NK-92 treated with Interleukin-12 subunit alpha and Interleukin-12 subunit beta, amount 100 ng/mL, for 24 hours (cell line): ENCODE results near the gene PCSK6.
"Not testable (repeated sequence)": the region's sequence is repeated elsewhere in the genome, so short reads cannot be mapped to it uniquely, and the experiment has no call there.

Source experiments
- DNase-seq: peaks from one replicate; lab custom pipeline; 2025; lab: John Stamatoyannopoulos, UW

PCSK6 gene

GRCh38 chr15:101355678-101356464 is 133.6 kb downstream of the PCSK6 start:
- no peak for DNase-seq

- DNase-seq = no peak
Observed at GRCh38 chr15:101354891-101355623, 134.4 kb downstream of the PCSK6 start.

GRCh38 chr15:101353240-101353639 is 136.3 kb downstream of the PCSK6 start:
- no peak for DNase-seq

DNA sequence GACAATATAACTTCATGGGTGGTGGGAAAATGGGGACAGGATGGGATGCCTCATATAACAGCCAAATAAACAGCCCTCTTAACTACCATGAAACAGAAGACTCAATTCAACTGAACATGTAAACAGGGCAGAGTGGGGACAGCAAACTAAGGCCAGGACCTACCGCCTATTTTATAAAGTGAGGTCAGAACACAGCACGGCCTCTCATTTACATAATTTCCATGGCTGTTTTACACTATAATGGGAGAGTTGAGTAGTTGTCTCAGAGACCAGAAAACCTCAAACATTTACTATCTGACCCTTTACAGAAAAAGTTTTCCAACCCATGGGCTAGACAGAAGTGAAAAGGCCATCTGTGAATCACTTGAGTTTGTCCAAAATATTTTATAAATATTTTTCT is 137.8 kb downstream of the PCSK6 start:
- no peak for DNase-seq

DNA sequence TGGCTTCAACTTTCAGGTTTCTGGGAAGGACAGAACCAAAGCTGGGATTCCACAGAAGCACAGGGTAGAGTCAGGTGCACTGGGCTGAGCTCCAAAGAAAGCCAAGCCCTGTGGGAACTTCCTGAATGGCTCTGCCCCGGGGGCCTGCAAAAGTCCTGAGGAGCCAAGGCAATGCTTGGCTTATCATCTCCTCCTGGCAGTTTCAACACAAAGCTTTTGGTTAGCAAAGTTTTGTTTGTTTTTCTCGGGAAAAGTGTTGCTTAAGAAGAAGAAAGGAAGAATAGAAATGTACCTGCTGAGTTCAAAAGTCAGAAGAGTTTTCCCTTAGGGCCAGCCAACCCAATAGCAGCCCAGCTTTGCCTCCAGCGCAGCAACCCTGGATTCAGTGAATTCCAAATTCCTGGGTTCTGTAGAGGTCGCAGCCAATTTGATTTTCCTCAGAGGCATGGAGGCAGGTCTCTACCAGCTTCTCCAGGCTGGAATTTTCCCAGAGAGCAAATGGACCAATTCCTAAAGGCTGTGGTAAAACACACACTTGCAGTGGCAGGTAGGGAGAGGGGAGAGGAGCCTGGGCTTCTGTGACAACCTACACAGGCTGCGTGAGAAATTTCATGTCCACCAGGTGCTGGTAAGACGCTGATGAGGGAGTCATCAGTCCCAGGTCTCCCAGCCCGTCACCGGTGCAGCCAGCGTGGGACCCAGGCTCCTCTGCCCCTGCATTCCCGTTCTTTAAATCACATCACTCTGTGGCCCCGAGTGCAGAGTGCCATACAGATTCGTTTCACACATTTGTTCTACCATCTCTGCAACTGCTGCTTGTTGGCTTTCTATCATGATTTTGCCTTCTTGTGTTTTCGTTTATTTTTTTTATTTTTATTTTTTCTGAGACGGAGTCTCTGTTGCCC is 140.2 kb downstream of the PCSK6 start:
- no peak for DNase-seq

DNA sequence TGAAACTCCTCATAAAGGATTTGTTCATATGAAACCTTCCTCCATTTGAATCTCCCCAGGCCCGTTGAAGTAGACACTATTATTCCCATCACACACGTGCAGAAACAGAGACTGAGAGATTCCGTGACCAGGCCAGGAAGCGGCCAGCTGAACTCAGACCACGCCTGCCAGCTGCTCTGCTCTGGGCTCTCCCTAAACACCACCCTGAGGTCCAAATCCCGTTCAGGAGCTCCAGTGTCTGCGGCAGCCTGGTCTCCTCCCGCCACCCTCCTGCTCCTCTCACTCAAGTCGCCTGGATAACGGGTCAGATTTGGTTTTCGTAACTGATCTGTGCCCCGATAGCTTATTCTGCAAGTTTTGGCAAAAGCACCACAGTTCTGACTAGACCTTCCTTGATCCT is 140.9 kb downstream of the PCSK6 start:
- DNase-seq = no peak

GRCh38 chr15:101348015-101348414 is 141.5 kb downstream of the PCSK6 start:
- no peak for DNase-seq

DNA sequence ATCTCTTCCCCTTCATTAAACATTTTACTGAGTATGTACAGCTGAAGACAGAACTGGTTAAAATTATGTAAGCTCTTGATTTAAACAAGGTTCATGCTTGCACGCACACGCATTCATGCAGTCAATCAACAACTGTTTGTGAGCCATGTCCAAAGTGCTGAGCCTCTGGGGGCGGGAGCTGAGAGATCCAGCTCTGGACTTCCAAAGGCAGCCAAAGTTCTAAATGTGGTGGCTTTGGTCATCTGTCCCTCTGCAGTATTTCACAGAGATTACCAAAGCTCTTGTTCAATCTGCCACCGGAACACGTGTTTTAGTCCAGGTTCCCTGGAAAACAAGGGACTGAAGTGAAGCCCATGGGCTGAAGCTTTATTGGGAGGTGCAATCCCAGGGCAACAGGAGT is 142.1 kb downstream of the PCSK6 start:
- DNase-seq = no peak

DNA sequence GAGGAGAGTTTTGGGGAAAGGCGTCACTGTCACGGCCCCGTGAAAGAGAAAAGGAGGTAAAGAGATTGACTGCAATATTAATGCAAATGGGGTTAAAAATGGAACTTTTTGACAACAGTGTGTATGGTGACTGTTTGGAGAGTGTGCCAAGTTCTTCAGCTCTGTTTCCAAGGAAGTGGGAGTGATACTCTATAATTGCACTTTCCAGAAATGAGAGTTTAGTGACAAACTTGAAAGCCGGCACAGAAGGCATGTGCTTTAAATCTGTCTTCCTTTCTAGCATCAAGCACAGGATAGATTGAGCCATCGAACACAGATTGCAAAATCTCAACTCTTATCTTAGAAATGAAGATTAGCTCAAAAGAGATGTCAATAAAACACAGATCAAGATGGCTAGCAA is 142.6 kb downstream of the PCSK6 start:
- no peak for DNase-seq

DNA sequence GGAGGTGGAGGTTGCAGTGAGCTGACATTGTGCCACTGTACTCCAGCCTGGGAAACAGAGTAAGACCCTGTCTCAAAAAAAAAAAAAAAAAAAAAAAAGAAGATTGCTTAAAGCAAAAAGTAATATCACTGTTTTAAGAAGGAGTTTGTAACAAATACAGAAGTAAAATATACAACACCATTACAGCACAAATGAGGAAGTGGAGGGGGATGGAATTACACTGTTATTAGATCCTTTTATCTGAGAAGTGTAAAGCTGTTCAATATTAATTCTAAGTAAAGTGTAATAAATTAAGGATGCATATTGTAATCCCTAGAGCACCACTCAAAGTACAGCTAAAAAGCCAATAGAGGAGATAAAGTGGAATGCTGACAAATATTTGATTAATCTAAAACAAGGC is 147.5 kb downstream of the PCSK6 start:
- no peak for DNase-seq

GRCh38 chr15:101338502-101339057 is 150.9 kb downstream of the PCSK6 start:
- no peak for DNase-seq

- DNase-seq = no peak
Observed at GRCh38 chr15:101337976-101338375, 151.5 kb downstream of the PCSK6 start.

DNA sequence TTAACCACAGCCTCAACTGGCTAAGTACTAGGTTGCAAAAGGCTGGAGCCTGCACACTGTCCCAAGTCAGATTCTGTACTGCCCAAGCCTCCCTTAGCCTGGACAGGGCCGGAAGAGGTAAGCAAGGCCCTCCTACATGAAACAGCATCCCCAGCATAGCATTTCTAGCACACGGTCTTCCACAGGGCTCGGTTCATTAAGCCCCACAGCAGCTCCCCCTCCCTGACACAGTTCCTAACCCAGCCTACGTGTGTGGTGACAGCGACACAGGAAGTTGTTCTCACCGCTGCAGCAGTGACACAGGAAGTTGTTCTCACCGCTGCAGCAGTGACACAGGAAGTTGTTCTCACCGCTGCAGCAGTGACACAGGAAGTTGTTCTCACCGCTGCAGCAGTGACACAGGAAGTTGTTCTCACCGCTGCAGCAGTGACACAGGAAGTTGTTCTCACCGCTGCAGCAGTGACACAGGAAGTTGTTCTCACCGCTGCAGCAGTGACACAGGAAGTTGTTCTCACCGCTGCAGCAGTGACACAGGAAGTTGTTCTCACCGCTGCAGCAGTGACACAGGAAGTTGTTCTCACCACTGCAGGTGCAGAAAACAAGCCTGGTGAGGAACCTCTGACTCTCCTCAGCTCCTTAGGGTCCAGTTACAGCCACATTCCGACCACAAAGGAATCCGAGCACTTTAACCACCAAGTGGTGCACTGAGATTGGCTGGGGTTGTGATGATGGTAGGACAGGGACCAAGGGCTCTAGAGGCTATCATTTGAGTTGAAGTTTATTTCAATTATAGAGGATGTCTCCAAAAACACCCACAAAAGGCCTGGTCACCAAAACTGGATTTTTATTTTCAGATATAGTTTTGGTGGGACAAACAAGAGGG is 155.4 kb downstream of the PCSK6 start:
- not testable (repeated sequence) for DNase-seq

GRCh38 chr15:101332061-101332467 is 157.4 kb downstream of the PCSK6 start:
- DNase-seq = no peak

- DNase-seq = no peak
Observed at GRCh38 chr15:101329867-101330380, 159.6 kb downstream of the PCSK6 start.

GRCh38 chr15:101329309-101329863 is 160.1 kb downstream of the PCSK6 start:
- DNase-seq = no peak

GRCh38 chr15:101328001-101328400 is 161.5 kb downstream of the PCSK6 start:
- DNase-seq = no peak

- no peak for DNase-seq
Observed at GRCh38 chr15:101327147-101327740, 162.3 kb downstream of the PCSK6 start.

- DNase-seq = no peak
Observed at GRCh38 chr15:101326462-101327146, 162.9 kb downstream of the PCSK6 start.

DNA sequence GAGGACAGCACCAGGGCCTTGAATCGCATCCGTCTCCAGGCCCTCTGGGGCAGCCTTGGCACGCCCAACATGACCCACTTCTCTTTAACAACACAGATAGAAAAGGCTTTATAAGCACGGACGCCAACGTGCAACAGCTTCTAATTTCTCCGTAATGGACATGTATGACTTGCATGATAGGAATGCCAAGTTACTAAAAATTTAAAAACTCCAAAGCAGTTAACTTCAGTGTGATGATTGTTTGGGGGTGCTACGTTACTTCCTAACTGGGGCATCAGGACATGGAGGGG is 163.5 kb downstream of the PCSK6 start:
- DNase-seq = no peak
